H9 (cell line): ENCODE measurements around the gene MSL1. TPM values are rescaled to one million over a fixed set of nuclear protein-coding genes. Genes with fewer than 3 reads are reported as not detected.

Experiments used
- DNase-seq: peaks from one replicate; pipeline ENCODE4 v3.0.0-alpha.2; 2017
- H2AFZ ChIP-seq: one replicate; pipeline ENCODE4 v1.6.1; 2013; ENCODE audit warnings: mild to moderate bottlenecking, low read length, control low read depth, moderate library complexity
- H2AK5ac ChIP-seq: 2 replicates; pipeline ENCODE4 v1.6.1; 2013; ENCODE audit warnings: low read length, control low read depth, mixed read lengths; ENCODE audit not compliant: insufficient read length
- H2BK120ac ChIP-seq: one replicate; pipeline ENCODE4 v1.6.1; 2013; ENCODE audit warnings: low read depth, mild to moderate bottlenecking, low read length, control low read depth, inconsistent platforms; ENCODE audit not compliant: poor library complexity, severe bottlenecking
- H2BK12ac ChIP-seq: 2 replicates; pipeline ENCODE4 v1.6.1; 2013; ENCODE audit warnings: low read length, control low read depth, mixed read lengths, low read depth; ENCODE audit not compliant: insufficient read length
- H2BK15ac ChIP-seq: 2 replicates; pipeline ENCODE4 v1.6.1; 2013; ENCODE audit warnings: low read depth, low read length, control low read depth
- H2BK20ac ChIP-seq: one replicate; pipeline ENCODE4 v1.6.1; 2013; ENCODE audit warnings: low read depth, mild to moderate bottlenecking, low read length, control low read depth, inconsistent platforms; ENCODE audit not compliant: poor library complexity, severe bottlenecking
- H2BK5ac ChIP-seq: 2 replicates; pipeline ENCODE4 v1.6.1; 2013; ENCODE audit warnings: low read length, control low read depth, mixed read lengths; ENCODE audit not compliant: insufficient read length
- H3K14ac ChIP-seq: 2 replicates; pipeline ENCODE4 v1.6.1; 2013; ENCODE audit warnings: low read length, control low read depth; ENCODE audit not compliant: insufficient read depth
- H3K18ac ChIP-seq: 2 replicates; pipeline ENCODE4 v1.6.1; 2013; ENCODE audit warnings: low read depth, mild to moderate bottlenecking, mixed read lengths, low read length, control low read depth; ENCODE audit not compliant: insufficient read length
- H3K23ac ChIP-seq: 2 replicates; pipeline ENCODE4 v1.6.1; 2013; ENCODE audit warnings: low read length, control low read depth, mixed read lengths, low read depth; ENCODE audit not compliant: insufficient read length
- H3K23me2 ChIP-seq: 2 replicates; pipeline ENCODE4 v1.6.1; 2013; ENCODE audit warnings: low read depth, mild to moderate bottlenecking, mixed read lengths, low read length, control low read depth; ENCODE audit not compliant: insufficient read length, poor library complexity, severe bottlenecking
- H3K27ac ChIP-seq: 2 replicates; pipeline ENCODE4 v1.5.1; 2013; ENCODE audit warnings: low read length, control low read depth, mixed read lengths, low read depth; ENCODE audit not compliant: insufficient read length
- H3K27me3 ChIP-seq: 2 replicates; pipeline ENCODE4 v1.6.1; 2013; ENCODE audit warnings: low read length, control low read depth, inconsistent platforms; ENCODE audit not compliant: insufficient read depth
- H3K4ac ChIP-seq: 2 replicates; pipeline ENCODE4 v1.6.1; 2013; ENCODE audit warnings: low read depth, mild to moderate bottlenecking, control low read depth, inconsistent platforms, low read length, moderate library complexity
- H3K4me1 ChIP-seq: 2 replicates; pipeline ENCODE4 v1.6.1; 2013; ENCODE audit warnings: low read length, control low read depth, inconsistent platforms; ENCODE audit not compliant: insufficient read depth
- H3K4me2 ChIP-seq: 2 replicates; pipeline ENCODE4 v1.6.1; 2013; ENCODE audit warnings: low read length, control low read depth, mixed read lengths; ENCODE audit not compliant: insufficient read length, insufficient read depth
- H3K56ac ChIP-seq: 2 replicates; pipeline ENCODE4 v1.6.1; 2013; ENCODE audit warnings: low read depth, mild to moderate bottlenecking, mixed read lengths, low read length, control low read depth; ENCODE audit not compliant: insufficient read length
- H3K79me1 ChIP-seq: 2 replicates; pipeline ENCODE4 v1.6.1; 2013; ENCODE audit warnings: low read depth, mild to moderate bottlenecking, moderate library complexity, low read length, control low read depth, inconsistent platforms; ENCODE audit not compliant: insufficient read depth, poor library complexity, severe bottlenecking
- H3K79me2 ChIP-seq: 2 replicates; pipeline ENCODE4 v1.6.1; 2013; ENCODE audit warnings: low read length, control low read depth, inconsistent platforms; ENCODE audit not compliant: insufficient read depth
- H3K9ac ChIP-seq: 2 replicates; pipeline ENCODE4 v1.6.1; 2013; ENCODE audit warnings: low read length, control low read depth, mixed read lengths; ENCODE audit not compliant: insufficient read length; ENCODE audit errors: extremely low read depth
- H3K9me3 ChIP-seq: one replicate; pipeline ENCODE4 v1.6.1; 2013; ENCODE audit warnings: low read depth, low read length, inconsistent platforms; ENCODE audit not compliant: control insufficient read depth
- H3T11ph ChIP-seq: one replicate; pipeline ENCODE4 v1.6.1; 2013; ENCODE audit warnings: mild to moderate bottlenecking, low read length, control low read depth, inconsistent platforms
- H4K20me1 ChIP-seq: one replicate; pipeline ENCODE4 v1.6.1; 2013; ENCODE audit not compliant: control insufficient read depth, insufficient read length, insufficient read depth
- H4K5ac ChIP-seq: 2 replicates; pipeline ENCODE4 v1.6.1; 2013; ENCODE audit warnings: low read depth, mild to moderate bottlenecking, mixed read lengths, low read length, control low read depth; ENCODE audit not compliant: insufficient read length
- H4K8ac ChIP-seq: replicated peaks from 2 replicates; pipeline ENCODE4 v1.6.1; 2013; ENCODE audit warnings: low read length, control low read depth, mixed read lengths, low read depth; ENCODE audit not compliant: insufficient read length
- H4K91ac ChIP-seq: 2 replicates; pipeline ENCODE4 v1.6.1; 2013; ENCODE audit warnings: low read depth, mild to moderate bottlenecking, moderate library complexity, mixed read lengths, low read length, control low read depth; ENCODE audit not compliant: insufficient read length
- H3K27ac Mint-ChIP-seq, 3 experiments: 2 replicates in 2 of 3; 3 replicates in 1 of 3; pipeline ENCODE4 v1.8.0; 2020 to 2021; ENCODE audit warnings: mixed read lengths in 3 of 3, mild to moderate bottlenecking in 1 of 3, moderate library complexity in 1 of 3
- H3K27me3 Mint-ChIP-seq: 2 replicates; pipeline ENCODE4 v1.8.0; 2021; ENCODE audit warnings: low read depth, mild to moderate bottlenecking, moderate library complexity, mixed read lengths
- H3K36me3 Mint-ChIP-seq, 3 experiments: 2 replicates in 2 of 3; 3 replicates in 1 of 3; pipeline ENCODE4 v1.8.0; 2020 to 2021; ENCODE audit warnings: low read depth in 3 of 3, mixed read lengths in 3 of 3; ENCODE audit not compliant: insufficient read depth in 1 of 3
- H3K4me1 Mint-ChIP-seq, 2 experiments: 2 replicates each; pipeline ENCODE4 v1.8.0; 2020; ENCODE audit warnings: mixed read lengths in 2 of 2
- H3K4me3 Mint-ChIP-seq, 2 experiments: 2 replicates in 1 of 2; 3 replicates in 1 of 2; pipeline ENCODE4 v1.8.0; 2020 to 2021; ENCODE audit warnings: mild to moderate bottlenecking in 2 of 2, mixed read lengths in 2 of 2, moderate library complexity in 1 of 2
- H3K9me3 Mint-ChIP-seq, 2 experiments: 2 replicates in 1 of 2; 3 replicates in 1 of 2; pipeline ENCODE4 v1.8.0; 2020; ENCODE audit warnings: mild to moderate bottlenecking in 2 of 2, mixed read lengths in 2 of 2, moderate library complexity in 1 of 2
- CTCF ChIP-seq: fragments of 200-600 bp; sonication (generic); conservative IDR thresholded peaks from 3 replicates; pipeline ENCODE4 v1.8.0; 2021; ENCODE audit warnings: antibody characterized with exemption, mild to moderate bottlenecking
- WGBS: extraction: QIAGEN DNeasy Blood & Tissue Kit; methylation state at CpG from one replicate; pipeline ENCODE4 v1.1.7; 2013; ENCODE audit warnings: missing lambda C conversion rate, low lambda C conversion rate, mixed read lengths; ENCODE audit not compliant: insufficient read length; ENCODE audit errors: extremely low coverage; 5-methylcytosine and 5-hydroxymethylcytosine counted together
- total RNA-seq: library from RNA; stranded (reverse); gene quantifications from 2 replicates; pipeline ENCODE4 v1.2.1, GENCODE V29; 2021

The MSL1 gene
- total RNA-seq, 1 experiment from 2014 or later = 105 TPM

GRCh38 chr17:40173091-40173777 lies 51.5 kb downstream of the MSL1 start:
- no peaks in the 10 kb centered on the region for H3K79me1 ChIP-seq
- H3K27me3 Mint-ChIP-seq = no peaks in the 10 kb centered on the region; the same call in 1 of the 2 replicates
- H3K9ac ChIP-seq = no peak overlapping the region
- H3K56ac ChIP-seq = no peak overlapping the region
- no peak overlapping the region for H2AK5ac ChIP-seq
- peaks cover 5% of the 10 kb centered on the region; the same call in 1 of the 2 replicates for H3K4me1 ChIP-seq
- no peak for TF ChIP-seq CTCF
- peaks cover 17 to 18% of the 10 kb centered on the region in 2 experiments for H3K4me1 Mint-ChIP-seq
- H3K36me3 Mint-ChIP-seq = peaks cover 45 to 72% (median 70%) of the 10 kb centered on the region in 3 experiments
- no peak overlapping the region for H4K91ac ChIP-seq
- H2AFZ ChIP-seq = no peak overlapping the region
- H2BK15ac ChIP-seq = no peak overlapping the region
- H4K5ac ChIP-seq = no peak overlapping the region
- no peaks in the 10 kb centered on the region for H3K9me3 Mint-ChIP-seq
- H3K4me2 ChIP-seq = no peak overlapping the region
- H2BK5ac ChIP-seq = no peak overlapping the region
- peaks cover 2% of the 10 kb centered on the region for H4K20me1 ChIP-seq
- no peaks in the 10 kb centered on the region for H3K79me2 ChIP-seq
- H2BK20ac ChIP-seq = no peak overlapping the region
- H2BK12ac ChIP-seq = no peak overlapping the region
- DNase-seq = no peak
- no peak overlapping the region for H3T11ph ChIP-seq
- WGBS = no CpG with 5 or more reads among the region's 4 CpGs
- no peak overlapping the region for H3K14ac ChIP-seq
- H3K23ac ChIP-seq = no peak overlapping the region
- H3K27me3 ChIP-seq = no peaks in the 10 kb centered on the region; the same call in 1 of the 2 replicates
- H3K27ac Mint-ChIP-seq = peak overlapping the region in 2 of 3 experiments; percentile 32 to 46; a peak in 1 of 7 replicates
- H3K23me2 ChIP-seq = no peaks in the 10 kb centered on the region
- no peaks in the 10 kb centered on the region for H3K9me3 ChIP-seq
- no peak overlapping the region for H3K27ac ChIP-seq
- no peak overlapping the region for H4K8ac ChIP-seq
- no peak overlapping the region for H3K4ac ChIP-seq
- no peak overlapping the region for H3K4me3 Mint-ChIP-seq
- no peak overlapping the region for H2BK120ac ChIP-seq
- H3K18ac ChIP-seq = no peak overlapping the region
